Esophagus mucosa (tissue), 1 donor: ENCODE data around the gene SPOP. TPM values are rescaled to one million over a fixed set of nuclear protein-coding genes. Genes with fewer than 3 reads are reported as not detected.

ENCODE experiments used
- ATAC-seq: fragments of 200-7000 bp; cut with Tn5 transposase; one replicate; pipeline ENCODE4 v1.9.1; 2020
- total RNA-seq: library from RNA; stranded (reverse); gene quantifications from one replicate; pipeline ENCODE4 v1.2.4, GENCODE V29; 2023
- donor health status: DM: yes; HTN: yes; CAD: no.

Gene SPOP
- total RNA-seq, 1 donor from 2014 or later: 27.9 TPM

DNA sequence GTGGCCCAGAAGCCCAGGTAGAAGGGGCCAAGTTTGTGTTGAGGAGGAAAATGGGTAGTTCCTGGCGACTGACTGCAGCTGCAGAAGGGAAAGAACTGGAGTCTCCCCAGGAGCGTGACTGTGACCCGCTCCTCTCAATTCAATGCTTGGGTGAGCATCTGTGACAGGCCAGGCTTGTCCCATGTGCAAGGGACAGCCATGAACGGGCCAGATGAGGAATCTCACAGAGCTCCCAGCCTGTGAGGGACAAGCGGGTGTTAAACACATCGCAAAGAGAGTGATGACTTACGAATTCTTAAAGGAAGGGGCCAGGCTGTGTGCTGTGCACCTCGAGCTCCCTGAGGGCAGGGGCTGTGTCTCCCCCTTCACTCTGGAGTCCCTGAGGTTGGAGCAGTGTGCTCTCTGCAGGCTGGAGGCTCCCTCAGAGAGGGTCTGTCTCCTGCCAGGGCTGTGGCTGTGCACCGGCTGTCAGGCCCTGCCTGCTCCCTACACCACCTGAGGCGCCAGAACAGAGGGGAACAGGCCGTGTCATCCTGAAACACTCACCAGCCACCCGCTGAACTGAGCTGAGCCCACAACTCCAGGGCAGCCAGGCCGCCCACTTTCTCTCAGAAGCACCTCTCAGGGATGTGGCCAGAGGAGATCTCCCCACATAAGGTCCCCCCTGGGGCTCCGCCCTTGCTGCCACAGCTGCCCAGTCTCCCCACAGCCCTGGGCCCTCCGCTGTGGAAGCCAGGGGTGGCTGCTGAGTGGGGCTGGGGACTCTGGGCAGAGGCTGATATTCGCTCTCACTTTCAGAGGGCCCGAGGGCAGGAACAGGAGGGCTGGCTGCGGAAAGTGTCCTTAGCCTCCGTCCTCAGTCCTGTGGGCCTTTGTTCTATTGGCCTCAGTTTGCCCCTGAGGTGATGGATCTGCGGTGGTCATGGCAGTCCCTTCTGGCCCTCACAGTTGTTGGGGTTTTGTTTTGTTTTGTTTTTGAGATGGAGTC is 127.9 kb downstream of the SPOP start:
- no peak for ATAC-seq

- no peak for ATAC-seq
Observed at GRCh38 chr17:49549311-49549605, 128.6 kb downstream of the SPOP start.

Other genes with a start within 250 kb of the SPOP start
- 6.5 TPM for gene NGFR, start 182.8 kb downstream of the SPOP start, total RNA-seq
- 0.16 TPM for gene NXPH3, start 102.2 kb downstream of the SPOP start, total RNA-seq
- gene SLC35B1, start 29.9 kb upstream of the SPOP start, total RNA-seq: 37.2 TPM
- 3.9 TPM for gene FAM117A, start 86.0 kb upstream of the SPOP start, total RNA-seq
- 33.7 TPM for gene KAT7, start 110.6 kb upstream of the SPOP start, total RNA-seq
- not detected for gene TAC4, start 170.0 kb upstream of the SPOP start, total RNA-seq